OCI-LY1 (cell line): ENCODE data around the gene RTRAF.

Source experiments
- H2AFZ ChIP-seq: fragments of 200-600 bp; sonication (generic), shearing (Covaris generic); 2 replicates; pipeline ENCODE4 v1.6.0; 2014; ENCODE audit warnings: antibody characterized with exemption, mild to moderate bottlenecking, low read length
- H3F3A ChIP-seq: fragments of 200-600 bp; sonication (generic), shearing (Covaris generic); 2 replicates; pipeline ENCODE4 v1.6.0; 2014; ENCODE audit warnings: mild to moderate bottlenecking, antibody characterized with exemption, low read length, moderate library complexity; ENCODE audit not compliant: insufficient read depth
- H3K27ac ChIP-seq: fragments of 200-600 bp; sonication (generic); 2 replicates; pipeline ENCODE4 v1.5.1; 2014; ENCODE audit warnings: low read length, mixed run types, mild to moderate bottlenecking, low read depth; ENCODE audit not compliant: poor library complexity, severe bottlenecking
- H3K27me3 ChIP-seq: fragments of 200-600 bp; sonication (generic); 2 replicates; pipeline ENCODE4 v1.6.0; 2014; ENCODE audit warnings: antibody characterized with exemption, mild to moderate bottlenecking, low read length, moderate library complexity; ENCODE audit not compliant: insufficient read depth
- H3K36me3 ChIP-seq: fragments of 200-600 bp; sonication (generic); 2 replicates; pipeline ENCODE4 v1.6.1; 2014; ENCODE audit warnings: mild to moderate bottlenecking, antibody characterized with exemption, low read length, moderate library complexity, mixed read lengths; ENCODE audit not compliant: insufficient read depth
- H3K4me1 ChIP-seq: fragments of 200-600 bp; sonication (generic); 2 replicates; pipeline ENCODE4 v1.5.1; 2014; ENCODE audit warnings: mild to moderate bottlenecking, low read length, moderate library complexity; ENCODE audit not compliant: insufficient read depth, severe bottlenecking
- H3K4me2 ChIP-seq: fragments of 200-600 bp; sonication (generic), shearing (Covaris generic); 2 replicates; pipeline ENCODE4 v1.6.1; 2014; ENCODE audit warnings: low read length
- H3K4me3 ChIP-seq: fragments of 200-600 bp; sonication (generic); 2 replicates; pipeline ENCODE4 v1.5.1; 2014; ENCODE audit warnings: low read length, low read depth, mild to moderate bottlenecking, mixed read lengths; ENCODE audit not compliant: poor library complexity, severe bottlenecking
- H3K79me2 ChIP-seq: fragments of 200-600 bp; shearing (Covaris generic); 2 replicates; pipeline ENCODE4 v1.6.1; 2016; ENCODE audit warnings: mixed run types, low read length, mixed read lengths; ENCODE audit not compliant: insufficient read depth
- H3K9ac ChIP-seq: fragments of 200-600 bp; sonication (generic), shearing (Covaris generic); 2 replicates; pipeline ENCODE4 v1.6.1; 2014; ENCODE audit warnings: mild to moderate bottlenecking, low read length, mixed read lengths
- H3K9me2 ChIP-seq: fragments of 200-600 bp; sonication (generic), shearing (Covaris generic); 2 replicates; pipeline ENCODE4 v1.6.1; 2014; ENCODE audit warnings: low read depth, mild to moderate bottlenecking, low read length, mixed read lengths
- H3K9me3 ChIP-seq: fragments of 200-600 bp; shearing (Covaris generic); 2 replicates; pipeline ENCODE4 v1.6.1; 2014; ENCODE audit warnings: low read length, mixed read lengths
- H4K20me1 ChIP-seq: fragments of 200-600 bp; sonication (generic), shearing (Covaris generic); 2 replicates; pipeline ENCODE4 v1.6.0; 2016; ENCODE audit warnings: mild to moderate bottlenecking, low read length; ENCODE audit not compliant: insufficient read depth
- CTCF ChIP-seq: fragments of 200-600 bp; sonication (generic), shearing (Covaris generic); IDR thresholded peaks from 2 replicates; pipeline ENCODE4 v1.5.1; 2017; ENCODE audit warnings: mild to moderate bottlenecking, antibody characterized with exemption, low read length, moderate library complexity, mixed read lengths
- EZH2 ChIP-seq: fragments of 200-600 bp; sonication (generic), shearing (Covaris generic); IDR thresholded peaks from 2 replicates; pipeline ENCODE4 v1.8.0; 2017; ENCODE audit warnings: borderline replicate concordance, mixed run types, mild to moderate bottlenecking, antibody characterized with exemption, low read length, moderate library complexity, mixed read lengths

The RTRAF gene

DNA sequence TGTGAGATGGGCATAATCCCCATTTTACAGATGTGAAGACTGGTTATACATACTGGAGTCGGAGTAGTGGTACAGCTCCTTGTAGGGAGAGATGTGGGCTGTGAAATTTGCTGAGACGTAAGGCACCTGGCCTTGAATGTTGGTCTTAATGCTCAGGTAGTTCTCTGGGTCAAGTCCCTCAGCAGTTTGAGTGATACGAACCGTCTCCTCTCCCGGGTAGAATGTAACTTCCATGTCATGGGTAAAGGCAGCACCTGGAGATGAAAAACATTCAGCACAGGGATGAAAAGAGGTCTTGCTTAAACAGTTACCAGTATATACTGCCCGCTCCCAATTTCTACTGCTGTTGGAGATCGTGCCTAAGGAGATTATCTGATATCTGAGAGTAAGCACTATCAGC is 51.3 kb downstream of the RTRAF start:
- Histone ChIP-seq H3K4me3 (no peak overlapping the region), H3K79me2 (no peaks in the 10 kb centered on the region), H4K20me1 (no peaks in the 10 kb centered on the region), H3K36me3 (no peaks in the 10 kb centered on the region), H2AFZ (no peak overlapping the region), H3K4me2 (no peak overlapping the region), H3K27ac (no peak overlapping the region), H3K9ac (no peak overlapping the region), H3K4me1 (no peaks in the 10 kb centered on the region), H3K9me2 (no peaks in the 10 kb centered on the region), H3K9me3 (0 out of 2 replicates have a peak, but pooled peaks cover 3% of the 10 kb centered on the region), H3K27me3 (no peaks in the 10 kb centered on the region), H3F3A (no peaks in the 10 kb centered on the region)
- TF ChIP-seq EZH2 (no peak), CTCF (no peak)

DNA sequence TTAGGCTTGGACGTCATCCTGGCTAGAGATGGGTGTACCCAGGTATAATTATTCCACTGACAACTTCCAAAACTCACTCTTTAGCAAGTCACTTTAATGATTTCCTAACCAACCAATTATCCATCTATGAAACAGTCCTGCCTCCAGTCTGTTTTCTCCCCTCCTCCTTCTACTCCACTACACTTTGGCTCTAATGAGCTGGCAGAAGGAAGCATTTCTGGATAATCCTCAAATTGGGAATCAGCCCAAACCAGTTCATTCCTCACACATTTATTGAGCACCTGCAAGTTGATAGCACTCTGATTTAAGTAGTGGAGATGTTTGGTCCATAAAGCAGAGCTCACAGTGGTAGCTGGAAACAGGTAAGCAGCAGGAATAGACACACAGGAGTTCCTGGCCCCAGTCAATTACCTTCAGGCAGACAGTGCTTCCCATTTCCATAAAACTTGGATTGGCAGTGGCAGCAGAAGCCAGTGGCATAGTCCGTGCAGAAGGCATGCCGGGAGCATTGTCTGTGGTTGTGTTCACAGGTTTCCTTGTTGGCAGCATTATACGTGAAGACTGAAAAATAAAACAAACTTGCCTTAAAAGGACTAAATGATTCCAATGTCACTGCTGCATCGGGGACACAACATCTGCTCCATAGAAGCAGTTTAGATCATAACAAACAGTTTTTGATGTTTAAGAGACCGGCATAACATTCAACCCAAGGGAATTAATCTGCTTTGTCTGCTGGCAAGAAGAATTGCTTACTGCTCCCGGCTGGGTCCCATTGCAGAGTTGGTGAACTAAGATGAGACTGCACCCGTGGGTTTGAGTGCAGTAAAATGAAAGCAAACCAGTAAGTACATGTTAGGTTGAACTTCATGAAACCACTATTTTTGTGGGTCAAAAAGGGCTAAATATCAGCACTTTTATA is 53.3 kb downstream of the RTRAF start:
- Histone ChIP-seq H3K4me2 (no peak overlapping the region), H3K9ac (no peak overlapping the region), H3K79me2 (no peaks in the 10 kb centered on the region), H3K9me2 (no peaks in the 10 kb centered on the region), H4K20me1 (no peaks in the 10 kb centered on the region), H3K4me3 (no peak overlapping the region), H3K36me3 (no peaks in the 10 kb centered on the region), H2AFZ (no peak overlapping the region), H3K27me3 (no peaks in the 10 kb centered on the region), H3K9me3 (no peaks in the 10 kb centered on the region), H3F3A (no peaks in the 10 kb centered on the region), H3K27ac (no peak overlapping the region), H3K4me1 (no peaks in the 10 kb centered on the region)
- TF ChIP-seq CTCF (no peak), EZH2 (no peak)

GRCh38 chr14:52043690-52044089 is 54.3 kb downstream of the RTRAF start:
- no peaks in the 10 kb centered on the region for H3F3A ChIP-seq
- H3K79me2 ChIP-seq, result no peaks in the 10 kb centered on the region
- H3K9ac ChIP-seq, result no peak overlapping the region
- H3K27ac ChIP-seq, result no peak overlapping the region
- no peak overlapping the region for H3K4me3 ChIP-seq
- H4K20me1 ChIP-seq, result no peaks in the 10 kb centered on the region
- H3K9me3 ChIP-seq, result no peaks in the 10 kb centered on the region
- no peak overlapping the region for H2AFZ ChIP-seq
- H3K4me2 ChIP-seq, result no peak overlapping the region
- no peaks in the 10 kb centered on the region for H3K9me2 ChIP-seq
- peak; percentile 52 for TF ChIP-seq CTCF
- no peak for TF ChIP-seq EZH2
- no peaks in the 10 kb centered on the region for H3K36me3 ChIP-seq
- no peaks in the 10 kb centered on the region for H3K27me3 ChIP-seq
- no peaks in the 10 kb centered on the region for H3K4me1 ChIP-seq
